Tibial artery (tissue), 4 donors: ENCODE results near the gene ADARB2.

Source experiments
- DNase-seq, 2 donors: peaks; one replicate each; pipeline ENCODE4 v3.0.0-alpha.2; 2019
- H3K27ac ChIP-seq, 2 donors: fragments of 200-600 bp; sonication (generic) in 1 of 2; 1 replicate in 1 of 2; 2 replicates in 1 of 2; pipeline ENCODE4 v1.5.1; 2018 to 2019; ENCODE audit warnings: mild to moderate bottlenecking in 1 of 2
- H3K27me3 ChIP-seq, 2 donors: fragments of 200-600 bp; sonication (generic) in 1 of 2; one replicate each; pipeline versions ENCODE4 v1.5.1 to v1.6.0; 2016 to 2019
- H3K36me3 ChIP-seq, 3 donors: fragments of 200-600 bp; sonication (generic) in 2 of 3; one replicate each; pipeline ENCODE4 v1.5.1; 2016 to 2019; ENCODE audit warnings: mild to moderate bottlenecking in 2 of 3
- H3K4me1 ChIP-seq, 4 donors: fragments of 200-600 bp; sonication (generic) in 2 of 4; 1 replicate in 3 of 4; 2 replicates in 1 of 4; pipeline ENCODE4 v1.5.1; 2016 to 2019
- H3K4me3 ChIP-seq, 2 donors: fragments of 200-600 bp; sonication (generic) in 1 of 2; 1 replicate in 1 of 2; 2 replicates in 1 of 2; pipeline ENCODE4 v1.5.1; 2018 to 2019; ENCODE audit warnings: mild to moderate bottlenecking in 2 of 2
- H3K9me3 ChIP-seq, 3 donors: fragments of 200-600 bp; sonication (generic) in 1 of 3; one replicate each; pipeline ENCODE4 v1.5.1; 2016 to 2019
- intact Hi-C: fragments of 100-400 bp; cut with DNase I; formaldehyde crosslinking; loops from one replicate; pipeline ENCODE4 v1.15.0; 2023; ENCODE audit warnings: low total_unique reads
- TF ChIP-seq, protein P1 (sequence below), 2 experiments: fragments of 200-600 bp in 1 of 2; fragments of 450-650 bp in 1 of 2; IDR thresholded peaks; one replicate each; pipeline ENCODE4 v1.5.1; 2017 to 2019; ENCODE audit warnings: antibody characterized with exemption in 2 of 2, mild to moderate bottlenecking in 1 of 2, moderate library complexity in 1 of 2

Gene ADARB2

DNA sequence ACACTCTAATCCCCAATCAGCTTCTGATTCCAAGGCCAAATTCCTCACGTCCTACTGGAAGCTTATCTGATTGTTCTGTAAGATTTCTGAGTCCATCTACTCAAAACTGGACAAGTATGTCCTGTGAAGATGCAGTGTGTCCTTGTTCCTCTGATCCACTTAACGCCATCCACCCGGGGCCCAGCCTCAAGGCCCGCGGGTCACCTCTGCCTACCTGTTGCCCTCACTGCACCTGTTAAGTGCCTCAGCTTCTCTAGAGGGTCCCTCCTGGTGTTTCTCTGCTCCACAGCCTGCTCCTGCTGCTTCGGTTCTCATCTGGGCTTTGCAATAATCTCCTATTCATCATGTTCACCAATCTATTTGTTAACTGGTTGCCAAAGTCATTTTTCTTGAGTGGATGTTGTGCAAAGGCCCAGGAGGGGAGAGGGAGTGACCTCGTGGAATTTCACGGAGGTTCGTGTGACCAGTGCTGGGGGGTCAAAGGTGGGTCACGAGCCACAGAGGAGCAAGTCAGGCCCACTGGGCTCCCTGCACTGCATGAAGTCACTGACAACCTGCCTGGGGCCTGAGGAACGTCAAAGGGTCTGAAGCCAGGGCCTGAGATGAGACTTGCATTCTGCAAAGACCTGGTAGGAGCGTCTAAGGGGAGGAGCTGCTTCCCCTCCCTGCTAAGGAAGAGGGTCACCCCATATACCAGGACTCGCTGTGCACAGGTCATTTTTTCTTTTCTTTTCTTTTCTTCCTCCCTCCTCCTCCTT, 343.0 kb downstream of the ADARB2 start:
- no peaks in the 10 kb centered on the region for H3K36me3 ChIP-seq
- no peaks in the 10 kb centered on the region for H3K9me3 ChIP-seq
- intact Hi-C loops = no loop called here
- H3K27me3 ChIP-seq = peaks cover 0 to 2% of the 10 kb centered on the region in 2 donors
- no peak overlapping the region for H3K27ac ChIP-seq
- TF ChIP-seq, protein P1, sequence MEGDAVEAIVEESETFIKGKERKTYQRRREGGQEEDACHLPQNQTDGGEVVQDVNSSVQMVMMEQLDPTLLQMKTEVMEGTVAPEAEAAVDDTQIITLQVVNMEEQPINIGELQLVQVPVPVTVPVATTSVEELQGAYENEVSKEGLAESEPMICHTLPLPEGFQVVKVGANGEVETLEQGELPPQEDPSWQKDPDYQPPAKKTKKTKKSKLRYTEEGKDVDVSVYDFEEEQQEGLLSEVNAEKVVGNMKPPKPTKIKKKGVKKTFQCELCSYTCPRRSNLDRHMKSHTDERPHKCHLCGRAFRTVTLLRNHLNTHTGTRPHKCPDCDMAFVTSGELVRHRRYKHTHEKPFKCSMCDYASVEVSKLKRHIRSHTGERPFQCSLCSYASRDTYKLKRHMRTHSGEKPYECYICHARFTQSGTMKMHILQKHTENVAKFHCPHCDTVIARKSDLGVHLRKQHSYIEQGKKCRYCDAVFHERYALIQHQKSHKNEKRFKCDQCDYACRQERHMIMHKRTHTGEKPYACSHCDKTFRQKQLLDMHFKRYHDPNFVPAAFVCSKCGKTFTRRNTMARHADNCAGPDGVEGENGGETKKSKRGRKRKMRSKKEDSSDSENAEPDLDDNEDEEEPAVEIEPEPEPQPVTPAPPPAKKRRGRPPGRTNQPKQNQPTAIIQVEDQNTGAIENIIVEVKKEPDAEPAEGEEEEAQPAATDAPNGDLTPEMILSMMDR (IDR thresholded peaks at IDR 0.05) = no peak
- H3K4me1 ChIP-seq = no peaks in the 10 kb centered on the region
- DNase-seq = peak in 1 of 2 donors; percentile 46
- no peak overlapping the region for H3K4me3 ChIP-seq

DNA sequence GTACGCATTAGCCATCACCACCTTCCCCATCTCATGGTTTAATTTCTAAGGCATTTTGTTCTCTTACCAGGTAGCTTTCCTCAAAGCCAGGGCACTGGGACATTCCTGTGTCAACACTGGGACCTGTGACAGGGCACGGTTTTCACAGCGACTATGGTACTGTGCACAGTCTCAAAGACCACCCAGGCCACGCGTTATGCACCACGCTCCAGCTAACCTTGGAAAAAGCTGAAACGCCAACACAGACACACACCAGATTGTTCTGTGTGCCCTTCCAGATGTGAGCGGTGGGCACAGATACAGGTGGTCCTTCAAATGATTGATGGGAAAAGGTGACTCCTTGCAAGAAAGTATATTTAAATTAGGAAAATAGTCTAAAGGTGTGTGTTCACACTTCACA, 343.8 kb downstream of the ADARB2 start:
- no peak overlapping the region for H3K4me3 ChIP-seq
- no peak overlapping the region for H3K27ac ChIP-seq
- no peak for DNase-seq
- no peaks in the 10 kb centered on the region for H3K27me3 ChIP-seq
- no peaks in the 10 kb centered on the region for H3K4me1 ChIP-seq
- TF ChIP-seq, protein P1 (IDR thresholded peaks at IDR 0.05) = no peak
- no peaks in the 10 kb centered on the region for H3K9me3 ChIP-seq
- no peaks in the 10 kb centered on the region for H3K36me3 ChIP-seq
- intact Hi-C loops = no loop called here

DNA sequence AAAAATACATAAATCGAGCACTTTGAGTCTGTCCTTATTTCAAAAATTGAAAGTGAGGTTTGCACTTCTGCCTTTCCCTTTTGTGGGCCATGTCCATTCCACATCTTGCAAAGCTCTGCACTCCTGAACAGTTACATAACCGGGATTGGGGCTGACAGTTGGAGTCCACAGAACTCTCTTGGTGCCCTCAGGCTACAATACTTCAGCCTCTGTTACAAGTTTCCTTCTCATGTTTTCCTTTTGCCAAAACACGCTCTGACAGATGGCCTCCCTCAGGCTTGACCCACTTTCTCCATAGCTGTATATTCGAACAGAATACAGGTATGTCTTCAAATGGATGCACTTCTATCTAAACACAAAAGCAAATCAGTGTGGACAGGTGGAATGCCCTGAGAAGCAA, 345.2 kb downstream of the ADARB2 start:
- no peak overlapping the region for H3K4me3 ChIP-seq
- intact Hi-C loops = no loop called here
- H3K36me3 ChIP-seq = no peaks in the 10 kb centered on the region
- no peaks in the 10 kb centered on the region for H3K27me3 ChIP-seq
- no peak for DNase-seq
- TF ChIP-seq, protein P1 (IDR thresholded peaks at IDR 0.05) = no peak
- no peaks in the 10 kb centered on the region for H3K4me1 ChIP-seq
- no peak overlapping the region for H3K27ac ChIP-seq
- H3K9me3 ChIP-seq = no peaks in the 10 kb centered on the region

DNA sequence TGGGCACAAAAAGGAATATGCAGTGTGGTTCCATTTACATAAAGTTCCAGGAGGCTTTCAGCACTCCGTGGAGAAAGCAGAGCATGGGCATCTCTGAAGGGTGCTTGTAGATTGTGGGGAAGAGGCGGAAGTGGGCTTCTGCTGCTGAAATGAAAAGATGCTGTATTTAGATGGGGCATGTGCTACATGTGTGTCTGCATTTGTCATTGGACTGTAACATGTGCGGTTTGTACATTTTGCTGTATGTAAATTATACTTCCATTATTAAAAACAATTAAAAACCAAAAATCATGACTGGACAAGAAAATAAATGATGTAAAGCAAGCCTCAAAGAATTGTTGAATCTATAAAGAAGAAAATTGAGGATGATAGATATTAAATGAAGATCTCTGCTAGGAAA, 347.1 kb downstream of the ADARB2 start:
- Histone ChIP-seq H3K4me1 (no peaks in the 10 kb centered on the region), H3K27ac (no peak overlapping the region), H3K9me3 (no peaks in the 10 kb centered on the region), H3K27me3 (no peaks in the 10 kb centered on the region), H3K36me3 (no peaks in the 10 kb centered on the region), H3K4me3 (no peak overlapping the region)
- intact Hi-C loops = no loop called here
- TF ChIP-seq, protein P1 (IDR thresholded peaks at IDR 0.05) = no peak
- no peak for DNase-seq

DNA sequence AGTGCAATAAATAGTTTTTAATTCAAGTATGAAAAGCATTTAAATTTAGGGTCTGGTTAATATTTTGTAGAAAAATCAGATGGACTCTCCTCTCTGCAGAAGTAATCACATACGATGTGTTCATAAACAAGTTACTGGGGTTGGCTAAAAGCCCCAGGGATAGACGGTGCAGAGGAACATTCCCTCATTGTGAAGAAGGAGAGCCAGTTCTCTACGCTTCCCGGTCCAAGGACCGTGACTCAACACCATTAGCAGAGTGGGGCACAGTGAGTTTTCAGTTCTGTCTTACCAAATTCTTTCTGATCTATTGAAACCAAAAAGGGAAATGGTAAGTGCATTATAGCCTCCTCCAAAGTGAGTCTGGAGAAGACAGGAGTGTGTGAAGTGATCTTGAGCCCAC, 353.3 kb downstream of the ADARB2 start:
- H3K27ac ChIP-seq = no peak overlapping the region
- no peaks in the 10 kb centered on the region for H3K9me3 ChIP-seq
- DNase-seq = no peak
- H3K27me3 ChIP-seq = peaks cover 0 to 19% of the 10 kb centered on the region in 2 donors
- TF ChIP-seq, protein P1 (IDR thresholded peaks at IDR 0.05) = no peak
- H3K36me3 ChIP-seq = no peaks in the 10 kb centered on the region
- H3K4me1 ChIP-seq = no peaks in the 10 kb centered on the region
- H3K4me3 ChIP-seq = no peak overlapping the region
- intact Hi-C loops = no loop called here
